Thoracic aorta (tissue), 2 donors: Measurements from ENCODE around the gene GRB10. TPM values are rescaled to one million over a fixed set of nuclear protein-coding genes. Genes with fewer than 3 reads are reported as not detected.

Source experiments
- ATAC-seq: fragments of 150-250 bp; one replicate; pipeline ENCODE4 v1.8.0; 2017; ENCODE audit warnings: low read depth; ENCODE audit not compliant: insufficient number of reproducible peaks, low FRiP score
- DNase-seq: peaks from one replicate; pipeline ENCODE4 v3.0.0-alpha.2; 2020; ENCODE audit warnings: low spot score
- H3K27ac ChIP-seq, 2 donors: fragments of 200-600 bp; sonication (generic); 1 replicate in 1 of 2; 2 replicates in 1 of 2; pipeline ENCODE4 v1.5.1; 2016; ENCODE audit warnings: mild to moderate bottlenecking in 2 of 2, moderate library complexity in 2 of 2
- H3K27me3 ChIP-seq: fragments of 200-600 bp; sonication (generic); replicated peaks from 2 replicates; pipeline ENCODE4 v1.6.0; 2016; ENCODE audit warnings: mild to moderate bottlenecking; ENCODE audit not compliant: insufficient read depth
- H3K36me3 ChIP-seq: fragments of 200-600 bp; sonication (generic); one replicate; pipeline ENCODE4 v1.5.1; 2016
- H3K4me1 ChIP-seq, 2 donors: fragments of 200-600 bp; sonication (generic); 1 replicate in 1 of 2; 2 replicates in 1 of 2; pipeline versions ENCODE4 v1.5.1 to v1.6.0; 2016; ENCODE audit warnings: low read depth in 2 of 2, mild to moderate bottlenecking in 1 of 2; ENCODE audit not compliant: control insufficient read depth in 1 of 2
- H3K4me3 ChIP-seq: fragments of 200-600 bp; sonication (generic); 2 replicates; pipeline ENCODE4 v1.5.1; 2016; ENCODE audit warnings: mild to moderate bottlenecking
- H3K9me3 ChIP-seq: fragments of 200-600 bp; sonication (generic); 2 replicates; pipeline ENCODE4 v1.5.1; 2016
- total RNA-seq, 2 donors: library from RNA; depleted of rRNA; stranded (reverse); fragments of >200 nt; gene quantifications; one replicate each; pipeline versions ENCODE4 v1.1.0 to v1.2.3, GENCODE V29; 2016
- TF ChIP-seq, protein P1 (sequence below): fragments of 200-600 bp; sonication (generic); IDR thresholded peaks from one replicate; pipeline ENCODE4 v1.5.1; 2019; ENCODE audit warnings: antibody characterized with exemption

The GRB10 gene
- total RNA-seq, 2 donors from 2014 or later = 59.2 to 104 TPM

DNA sequence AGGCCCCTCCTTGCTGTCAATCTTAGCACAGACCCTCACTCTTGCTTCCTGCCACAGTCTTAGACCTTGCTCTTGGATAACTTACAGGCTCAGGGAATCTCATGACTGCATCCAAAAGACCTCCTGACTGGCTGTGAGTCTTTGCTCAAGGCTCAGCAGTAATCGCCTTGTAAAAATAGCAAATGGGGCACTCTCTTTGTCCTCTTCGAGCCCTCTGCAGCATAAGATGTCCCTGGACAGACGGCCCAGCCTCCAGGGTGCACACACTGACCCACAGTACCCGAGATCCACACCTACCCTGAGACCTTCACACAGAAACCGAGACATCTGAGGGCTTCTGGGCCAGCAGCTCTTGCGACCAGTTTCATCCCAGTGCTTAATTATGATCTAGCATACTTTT is 151.6 kb downstream of the GRB10 start:
- H3K27me3 ChIP-seq = no peaks in the 10 kb centered on the region
- TF ChIP-seq, protein P1, sequence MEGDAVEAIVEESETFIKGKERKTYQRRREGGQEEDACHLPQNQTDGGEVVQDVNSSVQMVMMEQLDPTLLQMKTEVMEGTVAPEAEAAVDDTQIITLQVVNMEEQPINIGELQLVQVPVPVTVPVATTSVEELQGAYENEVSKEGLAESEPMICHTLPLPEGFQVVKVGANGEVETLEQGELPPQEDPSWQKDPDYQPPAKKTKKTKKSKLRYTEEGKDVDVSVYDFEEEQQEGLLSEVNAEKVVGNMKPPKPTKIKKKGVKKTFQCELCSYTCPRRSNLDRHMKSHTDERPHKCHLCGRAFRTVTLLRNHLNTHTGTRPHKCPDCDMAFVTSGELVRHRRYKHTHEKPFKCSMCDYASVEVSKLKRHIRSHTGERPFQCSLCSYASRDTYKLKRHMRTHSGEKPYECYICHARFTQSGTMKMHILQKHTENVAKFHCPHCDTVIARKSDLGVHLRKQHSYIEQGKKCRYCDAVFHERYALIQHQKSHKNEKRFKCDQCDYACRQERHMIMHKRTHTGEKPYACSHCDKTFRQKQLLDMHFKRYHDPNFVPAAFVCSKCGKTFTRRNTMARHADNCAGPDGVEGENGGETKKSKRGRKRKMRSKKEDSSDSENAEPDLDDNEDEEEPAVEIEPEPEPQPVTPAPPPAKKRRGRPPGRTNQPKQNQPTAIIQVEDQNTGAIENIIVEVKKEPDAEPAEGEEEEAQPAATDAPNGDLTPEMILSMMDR = no peak
- H3K4me1 ChIP-seq = peaks cover 3 to 37% of the 10 kb centered on the region in 2 donors
- no peaks in the 10 kb centered on the region for H3K36me3 ChIP-seq
- no peak for DNase-seq
- no peak overlapping the region for H3K4me3 ChIP-seq
- H3K27ac ChIP-seq = no peak overlapping the region
- no peaks in the 10 kb centered on the region for H3K9me3 ChIP-seq
- ATAC-seq = no peak

DNA sequence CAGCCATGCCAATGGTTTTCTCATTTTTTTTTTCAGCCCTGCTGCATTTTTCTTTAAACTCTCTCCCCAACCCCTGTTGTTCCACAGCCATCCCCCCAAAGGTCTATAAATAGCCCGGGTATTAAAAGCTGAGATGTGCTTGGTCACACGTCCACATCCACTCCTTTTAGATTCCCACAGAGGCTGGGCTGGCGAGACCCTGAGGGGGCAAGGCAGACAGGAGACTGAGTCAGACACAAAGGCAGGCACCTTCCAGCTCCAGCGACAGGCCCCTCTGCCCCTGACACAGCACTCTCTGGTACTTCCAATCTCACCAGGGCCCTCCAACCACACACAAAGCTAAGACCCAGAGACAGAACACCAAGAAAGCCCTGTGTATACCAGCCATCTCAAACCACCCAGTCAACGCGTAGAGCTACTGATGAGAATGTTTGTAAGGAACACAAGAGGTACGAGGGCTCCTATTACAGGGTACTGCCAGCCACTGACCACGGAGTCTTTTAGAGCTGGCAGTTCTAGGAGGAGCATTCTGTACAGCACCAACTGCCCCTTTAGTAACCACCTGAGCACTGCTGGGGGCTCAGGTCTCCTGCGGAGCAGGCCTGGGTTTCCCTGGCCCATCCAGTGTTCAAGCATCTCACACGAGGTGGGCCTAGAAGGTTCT is 153.3 kb downstream of the GRB10 start:
- H3K27ac ChIP-seq = peak overlapping the region in 1 of 2 donors; percentile 4
- TF ChIP-seq, protein P1 = no peak
- H3K9me3 ChIP-seq = no peaks in the 10 kb centered on the region
- no peaks in the 10 kb centered on the region for H3K36me3 ChIP-seq
- ATAC-seq (no peak), DNase-seq (no peak)
- no peak overlapping the region for H3K4me3 ChIP-seq
- peaks cover 3 to 37% of the 10 kb centered on the region in 2 donors for H3K4me1 ChIP-seq
- no peaks in the 10 kb centered on the region for H3K27me3 ChIP-seq

DNA sequence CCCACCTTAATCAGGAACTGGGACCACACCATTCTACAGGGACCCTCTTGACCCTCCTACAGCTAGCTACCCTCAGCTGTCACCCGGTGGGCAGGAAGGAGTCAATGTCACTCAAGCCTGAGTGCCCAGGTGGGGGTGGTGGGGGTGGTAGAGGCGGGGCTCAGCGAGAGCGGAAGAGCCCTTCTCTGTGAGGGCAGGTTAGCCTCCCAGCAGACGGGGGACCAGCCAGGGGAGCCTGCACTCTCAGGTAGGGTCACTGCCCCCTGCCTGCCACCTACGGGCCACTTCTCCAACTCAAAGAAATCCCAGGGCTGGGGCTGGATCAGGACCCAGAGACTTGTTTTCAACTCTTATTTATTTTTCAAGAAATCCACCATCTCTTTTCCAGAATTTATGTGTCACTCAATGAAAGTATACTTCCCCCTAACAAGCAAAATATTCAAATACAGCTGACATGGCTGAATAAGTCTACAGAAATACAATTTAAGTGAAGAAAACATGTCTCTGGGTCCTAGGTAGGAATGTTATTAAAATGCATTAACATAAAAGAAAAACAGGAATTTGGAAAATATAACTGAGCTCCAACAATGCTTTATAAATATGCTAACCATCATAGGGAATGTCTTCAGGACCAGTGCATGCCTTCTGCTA is 154.1 kb downstream of the GRB10 start:
- TF ChIP-seq, protein P1 = no peak
- Histone ChIP-seq H3K4me1 (peaks cover 3 to 37% of the 10 kb centered on the region in 2 donors), H3K36me3 (no peaks in the 10 kb centered on the region), H3K9me3 (no peaks in the 10 kb centered on the region), H3K4me3 (no peak overlapping the region), H3K27ac (no peak overlapping the region), H3K27me3 (no peaks in the 10 kb centered on the region)
- ATAC-seq (no peak), DNase-seq (no peak)

DNA sequence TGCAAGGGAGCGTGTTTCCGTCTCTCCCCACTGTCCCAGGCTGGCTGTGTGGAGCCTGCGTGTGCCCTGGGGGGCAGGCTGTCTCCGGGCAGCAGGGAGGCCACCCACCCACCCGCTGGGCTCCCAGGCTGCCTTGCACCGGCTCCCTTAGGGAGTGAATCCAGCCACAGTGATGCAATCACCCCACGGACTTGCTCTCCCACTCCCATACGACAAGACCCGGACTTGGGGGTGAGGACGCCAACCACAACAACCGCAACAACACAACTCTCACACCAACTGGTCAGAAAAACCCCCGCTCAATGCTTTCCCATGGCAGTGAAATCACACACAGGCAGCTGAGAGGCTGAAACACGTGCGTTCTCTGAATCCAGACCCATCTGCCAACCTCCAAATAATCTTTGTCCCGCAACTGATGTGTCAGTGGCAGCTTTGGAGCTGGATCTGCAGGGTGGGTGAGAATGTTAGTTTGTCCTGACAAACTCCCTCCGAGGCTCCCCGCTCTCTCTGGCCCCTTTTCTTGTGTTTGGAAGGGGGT is 154.8 kb downstream of the GRB10 start:
- ATAC-seq = no peak
- Histone ChIP-seq H3K9me3 (no peaks in the 10 kb centered on the region), H3K4me3 (no peak overlapping the region), H3K27ac (no peak overlapping the region), H3K4me1 (peaks cover 3 to 37% of the 10 kb centered on the region in 2 donors), H3K36me3 (no peaks in the 10 kb centered on the region), H3K27me3 (no peaks in the 10 kb centered on the region)
- no peak for DNase-seq
- TF ChIP-seq, protein P1 = no peak

DNA sequence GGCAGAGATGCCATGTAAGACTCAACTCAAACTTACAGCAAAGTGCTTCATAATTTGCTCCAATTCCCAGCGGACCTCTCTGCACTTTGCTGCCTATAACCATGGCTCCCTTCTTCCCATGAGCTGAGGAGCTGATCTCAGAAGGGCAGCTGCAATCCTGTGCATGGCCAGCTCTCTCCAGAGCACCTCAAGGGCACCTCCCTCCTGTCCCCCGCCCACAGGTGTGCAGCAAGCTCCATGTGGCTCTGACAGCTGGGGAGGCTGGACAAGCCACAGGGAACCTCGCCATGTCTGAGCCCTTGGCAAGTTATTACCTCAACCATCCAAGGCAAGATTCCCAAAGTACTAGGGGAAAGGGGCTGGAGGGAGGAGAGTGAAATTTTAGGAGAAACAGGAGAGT is 156.4 kb downstream of the GRB10 start:
- ATAC-seq (no peak), DNase-seq (no peak)
- Histone ChIP-seq H3K4me1 (peaks cover 13 to 38% of the 10 kb centered on the region in 2 donors), H3K4me3 (no peak overlapping the region), H3K27ac (no peak overlapping the region), H3K27me3 (no peaks in the 10 kb centered on the region), H3K9me3 (no peaks in the 10 kb centered on the region), H3K36me3 (no peaks in the 10 kb centered on the region)
- TF ChIP-seq, protein P1 = no peak
